AG04449 (cell line): Measurements from ENCODE around the gene HOXD11.

ENCODE experiments used
- CTCF ChIA-PET: fragments of 350-600 bp; formaldehyde crosslinking; extraction: SDS; loops from one replicate; lab custom pipeline; 2021; ENCODE audit warnings: antibody characterized with exemption; lab: Yijun Ruan, JAX
- POLR2A ChIA-PET: fragments of 400-600, 350-600 bp; formaldehyde crosslinking; extraction: SDS; loops from one replicate; lab custom pipeline; 2020; ENCODE audit warnings: antibody characterized with exemption, inconsistent platforms; lab: Yijun Ruan, JAX
- DNase-seq: peaks from one replicate; pipeline ENCODE4 v3.0.0-alpha.2; 2010; ENCODE audit warnings: low read depth, low spot score
- H3K4me3 ChIP-seq: 2 replicates; pipeline ENCODE4 v1.5.1; 2011; ENCODE audit warnings: low read depth, mild to moderate bottlenecking, control low read depth, low read length
- CTCF ChIP-seq: IDR thresholded peaks from one replicate; pipeline ENCODE4 v1.5.1; 2011; ENCODE audit warnings: mild to moderate bottlenecking, moderate library complexity, low read length, control low read depth, inconsistent platforms; ENCODE audit not compliant: insufficient read depth; ENCODE audit errors: missing control alignments

HOXD11 gene

GRCh38 chr2:176092270-176093144 is 14.6 kb upstream of the HOXD11 start, which contains the start of gene HOXD13:
HOXD13 (plus strand) TSS chr2:176092721; CDS start chr2:176092891, 170 bp downstream.
- ChIA-PET CTCF (interaction anchor here (0.7 to 1.4 kb wide), 3 partner anchors 402 to 405 kb away, joined by 3 read pairs; no protein-coding TSS in a partner anchor), POLR2A (no interaction called here)
- H3K4me3 ChIP-seq = no peak within 1 kb of the TSS
- no peak for DNase-seq
- no peak for TF ChIP-seq CTCF

- DNase-seq = no peak
- H3K4me3 ChIP-seq = no peak overlapping the region
- ChIA-PET POLR2A (no interaction called here), CTCF (interaction anchor here (0.7 to 6.3 kb wide), 5 partner anchors 402 to 727 kb away, joined by 3 to 82 read pairs (median 3); no protein-coding TSS in a partner anchor)
- TF ChIP-seq CTCF = peak; percentile 6
Measured at GRCh38 chr2:176093145-176093897, 13.8 kb upstream of the HOXD11 start.

- H3K4me3 ChIP-seq = no peak overlapping the region
- ChIA-PET CTCF (interaction anchor here (0.8 to 6.3 kb wide), 7 partner anchors 10 to 843 kb away, joined by 3 to 93 read pairs (median 5); partner anchors contain the start of genes EVX2 and HOXD11), POLR2A (no interaction called here)
- TF ChIP-seq CTCF = no peak
- no peak for DNase-seq
Measured at GRCh38 chr2:176093898-176094249, 13.2 kb upstream of the HOXD11 start.

GRCh38 chr2:176094349-176094748 is 12.7 kb upstream of the HOXD11 start:
- CTCF ChIA-PET = interaction anchor here (0.8 to 6.3 kb wide), 7 partner anchors 9 to 844 kb away, joined by 3 to 93 read pairs (median 5); partner anchors contain the start of genes EVX2 and HOXD11
- TF ChIP-seq CTCF = no peak
- H3K4me3 ChIP-seq = no peak overlapping the region
- POLR2A ChIA-PET = no interaction called here
- DNase-seq = no peak

GRCh38 chr2:176095421-176095820 is 11.7 kb upstream of the HOXD11 start:
- CTCF ChIA-PET = interaction anchor here (1.3 to 6.3 kb wide), 12 partner anchors 7 to 892 kb away, joined by 3 to 93 read pairs (median 15); partner anchors contain the start of genes EVX2 and HOXD11

More at GRCh38 chr2:176095421-176095820, 11.7 kb upstream of the HOXD11 start:
- no peak for TF ChIP-seq CTCF
- no peak for DNase-seq
- POLR2A ChIA-PET = no interaction called here
- no peak overlapping the region for H3K4me3 ChIP-seq
